H1 (cell line): Measurements from ENCODE around the gene AHI1. TPM values are rescaled to one million over a fixed set of nuclear protein-coding genes. Genes with fewer than 3 reads are reported as not detected.

Experiments used
- CTCF ChIA-PET: fragments of 300-600 bp; sonication (Branson Sonifier 250); formaldehyde crosslinking; loops from one replicate; lab custom pipeline; 2021; ENCODE audit not compliant: partially characterized antibody; lab: Charles Lee
- POLR2A ChIA-PET: fragments of 300-600 bp; sonication (Branson Sonifier 250); formaldehyde crosslinking; loops from one replicate; lab custom pipeline; 2021; ENCODE audit warnings: inconsistent platforms; ENCODE audit not compliant: partially characterized antibody; lab: Charles Lee
- DNase-seq, 2 experiments: peaks; one replicate each; pipeline versions ENCODE4 v3.0.0 to v3.0.0-alpha.2; 2010 to 2022; ENCODE audit warnings: low spot score in 2 of 2, low read depth in 1 of 2, mixed read lengths in 1 of 2
- FAIRE-seq: peaks from 2 replicates; lab custom pipeline; 2011; peaks lifted over from hg19 to GRCh38; lab: Jason Lieb, UNC
- H2AFZ ChIP-seq: 2 replicates; pipeline ENCODE4 v1.8.1; 2012; ENCODE audit warnings: low read length, inconsistent platforms
- H2AK5ac ChIP-seq: 2 replicates; pipeline ENCODE4 v1.6.1; 2013; ENCODE audit warnings: low read depth, low read length
- H2BK120ac ChIP-seq: replicated peaks from 2 replicates; pipeline ENCODE3; 2013; ENCODE audit warnings: low read depth, low read length, inconsistent platforms
- H2BK12ac ChIP-seq: 2 replicates; pipeline ENCODE4 v1.6.1; 2013; ENCODE audit warnings: low read depth, low read length
- H2BK15ac ChIP-seq: 2 replicates; pipeline ENCODE4 v1.6.1; 2013; ENCODE audit warnings: low read length
- H2BK20ac ChIP-seq: 2 replicates; pipeline ENCODE4 v1.6.1; 2013; ENCODE audit warnings: low read length
- H2BK5ac ChIP-seq: 2 replicates; pipeline ENCODE4 v1.6.1; 2013; ENCODE audit warnings: low read depth, low read length
- H3K14ac ChIP-seq: 2 replicates; pipeline ENCODE4 v1.6.1; 2013; ENCODE audit warnings: inconsistent platforms; ENCODE audit not compliant: insufficient read length
- H3K18ac ChIP-seq: 2 replicates; pipeline ENCODE4 v1.6.1; 2013; ENCODE audit warnings: low read length; ENCODE audit errors: extremely low read depth
- H3K23ac ChIP-seq: 2 replicates; pipeline ENCODE4 v1.6.1; 2013; ENCODE audit warnings: inconsistent platforms; ENCODE audit not compliant: insufficient read length
- H3K23me2 ChIP-seq: 2 replicates; pipeline ENCODE4 v1.6.1; 2013; ENCODE audit warnings: low read depth, low read length
- H3K27ac ChIP-seq: 2 replicates; pipeline ENCODE4 v1.6.1; 2011; ENCODE audit warnings: low read depth, low read length, inconsistent platforms
- H3K27me3 ChIP-seq, 4 experiments: replicated peaks in 1 of 4; 1 replicate in 1 of 4; 2 replicates in 3 of 4; pipeline versions ENCODE4 v1.6.1 to v1.8.1; 2011 to 2013; ENCODE audit warnings: low read length in 3 of 4, mild to moderate bottlenecking in 3 of 4, inconsistent platforms in 2 of 4, mixed read lengths in 2 of 4, moderate library complexity in 1 of 4; ENCODE audit not compliant: control insufficient read depth in 3 of 4, insufficient read depth in 3 of 4; ENCODE audit errors: extremely low read depth in 1 of 4
- H3K36me3 ChIP-seq, 4 experiments: 2 replicates each; pipeline versions ENCODE4 v1.6.1 to v1.8.1; 2011 to 2013; ENCODE audit warnings: mild to moderate bottlenecking in 4 of 4, low read length in 3 of 4, moderate library complexity in 2 of 4, control low read depth in 1 of 4, inconsistent platforms in 1 of 4; ENCODE audit not compliant: insufficient read depth in 4 of 4, control insufficient read depth in 2 of 4
- H3K4ac ChIP-seq: replicated peaks from 2 replicates; pipeline ENCODE3; 2013; ENCODE audit warnings: low read length, low read depth, mixed read lengths, inconsistent platforms; ENCODE audit not compliant: insufficient read length
- H3K4me1 ChIP-seq, 4 experiments: replicated peaks in 1 of 4; 1 replicate in 1 of 4; 2 replicates in 3 of 4; pipeline versions ENCODE4 v1.6.1 to v1.8.1; 2011 to 2013; ENCODE audit warnings: low read length in 3 of 4, inconsistent platforms in 2 of 4, mixed read lengths in 1 of 4; ENCODE audit not compliant: insufficient read depth in 4 of 4, control insufficient read depth in 3 of 4
- H3K4me2 ChIP-seq, 2 experiments: 2 replicates each; pipeline versions ENCODE4 v1.6.1 to v1.8.1; 2011 to 2013; ENCODE audit warnings: low read depth in 2 of 2, low read length in 2 of 2, control low read depth in 1 of 2, inconsistent platforms in 1 of 2, mild to moderate bottlenecking in 1 of 2; ENCODE audit not compliant: insufficient read depth in 1 of 2
- H3K4me3 ChIP-seq, 4 experiments: fragments of 200-600, 300-600 bp in 1 of 4; sonication (generic), shearing (Covaris generic), sonication (Bioruptor Twin) in 1 of 4; 2 replicates each; pipeline versions ENCODE4 v1.5.1 to v1.8.1; 2011 to 2016; ENCODE audit warnings: low read length in 4 of 4, low read depth in 3 of 4, control low read depth in 2 of 4, inconsistent platforms in 2 of 4, mild to moderate bottlenecking in 2 of 4, mixed read lengths in 1 of 4, moderate library complexity in 1 of 4; ENCODE audit not compliant: insufficient read depth in 2 of 4; ENCODE audit errors: extremely low read depth in 1 of 4
- H3K56ac ChIP-seq: replicated peaks from 2 replicates; pipeline ENCODE3; 2013; ENCODE audit warnings: low read depth, mild to moderate bottlenecking, mixed read lengths, low read length, inconsistent platforms; ENCODE audit not compliant: insufficient read length
- H3K79me1 ChIP-seq: 2 replicates; pipeline ENCODE4 v1.6.1; 2013; ENCODE audit warnings: low read depth, low read length, control low read depth
- H3K79me2 ChIP-seq, 2 experiments: 2 replicates each; pipeline versions ENCODE4 v1.6.1 to v1.8.1; 2012 to 2013; ENCODE audit warnings: low read length in 2 of 2, mild to moderate bottlenecking in 2 of 2, inconsistent platforms in 1 of 2; ENCODE audit not compliant: insufficient read depth in 2 of 2, control insufficient read depth in 1 of 2
- H3K9ac ChIP-seq, 4 experiments: replicated peaks in 1 of 4; 1 replicate in 1 of 4; 2 replicates in 3 of 4; pipeline versions ENCODE4 v1.6.1 to v1.8.1; 2011 to 2013; ENCODE audit warnings: low read depth in 3 of 4, low read length in 3 of 4, control low read depth in 2 of 4, mild to moderate bottlenecking in 2 of 4, moderate library complexity in 2 of 4, inconsistent platforms in 1 of 4; ENCODE audit errors: extremely low read depth in 1 of 4
- H3K9me3 ChIP-seq, 2 experiments: 2 replicates each; pipeline versions ENCODE4 v1.6.1 to v1.8.1; 2012 to 2013; ENCODE audit warnings: mild to moderate bottlenecking in 2 of 2, moderate library complexity in 2 of 2, control low read depth in 1 of 2, inconsistent platforms in 1 of 2, low read depth in 1 of 2, low read length in 1 of 2, mixed read lengths in 1 of 2; ENCODE audit not compliant: insufficient read depth in 2 of 2
- H4K20me1 ChIP-seq, 2 experiments: replicated peaks in 1 of 2; 2 replicates each; pipeline versions ENCODE3 to v1.8.1; 2011 to 2013; ENCODE audit warnings: inconsistent platforms in 2 of 2, low read length in 2 of 2, mild to moderate bottlenecking in 1 of 2; ENCODE audit not compliant: insufficient read depth in 2 of 2, control insufficient read depth in 1 of 2
- H4K5ac ChIP-seq: 2 replicates; pipeline ENCODE4 v1.6.1; 2013; ENCODE audit warnings: low read length, low read depth, mixed read lengths, inconsistent platforms; ENCODE audit not compliant: insufficient read length
- H4K8ac ChIP-seq: 2 replicates; pipeline ENCODE4 v1.8.0; 2013; ENCODE audit warnings: mild to moderate bottlenecking, moderate library complexity, low read length, inconsistent platforms; ENCODE audit not compliant: insufficient read depth; ENCODE audit errors: extremely low read depth
- H4K91ac ChIP-seq: replicated peaks from 2 replicates; pipeline ENCODE3; 2013; ENCODE audit warnings: low read length, mixed read lengths, inconsistent platforms; ENCODE audit not compliant: insufficient read length
- CTCF ChIP-seq, 3 experiments: IDR thresholded peaks; 1 replicate in 2 of 3; 2 replicates in 1 of 3; pipeline versions ENCODE4 v1.5.1 to v1.6.1; 2011; ENCODE audit warnings: low read length in 3 of 3, mild to moderate bottlenecking in 3 of 3, inconsistent platforms in 2 of 3, low read depth in 1 of 3, moderate library complexity in 1 of 3; ENCODE audit not compliant: insufficient read depth in 1 of 3; ENCODE audit errors: control extremely low read depth in 1 of 3
- EP300 ChIP-seq, 2 experiments: IDR thresholded peaks; 1 replicate in 1 of 2; 2 replicates in 1 of 2; pipeline ENCODE4 v1.6.1; 2011 to 2012; ENCODE audit warnings: low read depth in 2 of 2, low read length in 2 of 2, mild to moderate bottlenecking in 2 of 2, borderline replicate concordance in 1 of 2, inconsistent platforms in 1 of 2, moderate library complexity in 1 of 2
- GABPA ChIP-seq: IDR thresholded peaks from 2 replicates; pipeline ENCODE4 v1.6.1; 2011; ENCODE audit warnings: mild to moderate bottlenecking, low read length, moderate library complexity, borderline replicate concordance; ENCODE audit not compliant: insufficient read depth
- JUND ChIP-seq: IDR thresholded peaks from 2 replicates; pipeline ENCODE4 v1.6.1; 2011; ENCODE audit warnings: mild to moderate bottlenecking, improper control_type of control experiment, low read length
- MAFK ChIP-seq: IDR thresholded peaks from 2 replicates; pipeline ENCODE4 v1.6.1; 2012; ENCODE audit warnings: low read depth, mild to moderate bottlenecking, improper control_type of control experiment, low read length
- RAD21 ChIP-seq, 2 experiments: IDR thresholded peaks in 1 of 2; conservative IDR thresholded peaks in 1 of 2; 2 replicates each; pipeline ENCODE4 v1.6.1; 2011; ENCODE audit warnings: low read depth in 2 of 2, low read length in 2 of 2, improper control_type of control experiment in 1 of 2, inconsistent platforms in 1 of 2, mild to moderate bottlenecking in 1 of 2, moderate library complexity in 1 of 2
- SP4 ChIP-seq: IDR thresholded peaks from 2 replicates; pipeline ENCODE4 v1.6.1; 2012; ENCODE audit warnings: low read length, inconsistent platforms
- WGBS, 2 experiments: shearing (Covaris generic) in 1 of 2; methylation state at CpG; one replicate each; pipeline versions ENCODE4 v1.1.6 to v1.1.7; 2013 to 2015; ENCODE audit warnings: low lambda C conversion rate in 2 of 2, mixed read lengths in 2 of 2, inconsistent platforms in 1 of 2, low coverage in 1 of 2, missing lambda C conversion rate in 1 of 2; ENCODE audit not compliant: insufficient replicate concordance in 2 of 2, insufficient coverage in 1 of 2, insufficient read length in 1 of 2; ENCODE audit errors: extremely low coverage in 1 of 2, missing lambda C conversion rate in 1 of 2; 5-methylcytosine and 5-hydroxymethylcytosine counted together
- polyA plus RNA-seq, 7 experiments: library from polyadenylated mRNA; depleted of rRNA in 3 of 7; stranded (reverse) in 5 of 7; unstranded in 2 of 7; fragments of >200 nt in 5 of 7; fragments of 200-250 nt in 2 of 7; gene quantifications; 1 replicate in 5 of 7; 2 replicates in 1 of 7; 4 replicates in 1 of 7; pipeline versions ENCODE4 v1.2.1 to v1.2.3, GENCODE V29; 2011 to 2013; ENCODE audit warnings: missing spikeins in 2 of 7, mixed read lengths in 2 of 7
- total RNA-seq: library from RNA; stranded (reverse); fragmentation: NEBNext Ultra II Directional; extraction: Animal tissue kit (Norgen Biotek cat#: 25700); gene quantifications from 2 replicates; pipeline ENCODE4 v1.2.1, GENCODE V29; 2021

AHI1 gene
- total and polyA plus RNA-seq, 2 of the 8 experiments (the other 6 are each of a cell fraction or from before 2014, with no cell fraction given), result 4.2 to 19.6 TPM

- Histone ChIP-seq H3K79me1 (no peaks in the 10 kb centered on the region), H3K9me3 (no peaks in the 10 kb centered on the region), H2BK12ac (no peak overlapping the region), H2AK5ac (no peak overlapping the region), H4K91ac (no peak overlapping the region), H3K9ac (no peak overlapping the region), H2AFZ (no peak overlapping the region), H3K4ac (no peak overlapping the region), H3K23me2 (no peaks in the 10 kb centered on the region), H4K20me1 (no peaks in the 10 kb centered on the region), H2BK5ac (no peak overlapping the region), H3K18ac (no peak overlapping the region), H3K4me3 (no peak overlapping the region), H3K27ac (no peak overlapping the region), H2BK15ac (no peak overlapping the region), H4K8ac (no peak overlapping the region), H3K27me3 (no peaks in the 10 kb centered on the region), H4K5ac (no peak overlapping the region), H3K4me1 (no peaks in the 10 kb centered on the region), H3K79me2 (no peaks in the 10 kb centered on the region), H3K56ac (no peak overlapping the region), H3K23ac (no peak overlapping the region), H3K14ac (no peak overlapping the region), H2BK120ac (no peak overlapping the region), H3K4me2 (no peak overlapping the region), H2BK20ac (no peak overlapping the region), H3K36me3 (no peaks in the 10 kb centered on the region)
- ChIA-PET CTCF (interaction anchor here (0.6 to 3.1 kb wide), 4 partner anchors 10 to 519 kb away, joined by 3 to 14 read pairs (median 4); no protein-coding TSS in a partner anchor), POLR2A (no interaction called here)
- 88% methylated on average over 1 of the region's 1 CpG; no CpG with 5 or more reads in 1 of the 2 experiments for WGBS, 2 experiments
- TF ChIP-seq GABPA, result no peak
- no peak for TF ChIP-seq EP300 (IDR thresholded peaks at IDR 0.05; ENCODE audit: borderline replicate concordance in 1 of 2, low read depth in 2 of 2, low read length in 2 of 2)
- no peak for TF ChIP-seq MAFK
- no peak for TF ChIP-seq JUND
- no peak for TF ChIP-seq RAD21 (IDR thresholded peaks at IDR 0.05 in 1 of 2, conservative IDR thresholded peaks at IDR 0.05 in 1 of 2; ENCODE audit: low read depth in 2 of 2, low read length in 2 of 2)
- no peak for TF ChIP-seq SP4
- TF ChIP-seq CTCF (IDR thresholded peaks at IDR 0.05; ENCODE audit: control extremely low read depth in 1 of 3, insufficient read depth in 1 of 3, low read depth in 1 of 3, low read length in 3 of 3), result no peak
- FAIRE-seq, result no peak
- DNase-seq, result no peak
These were observed 28.1 kb upstream of the AHI1 start for GRCh38 chr6:135525594-135525993.
